Measurements from ENCODE around the gene SDF2L1. TPM values are rescaled to one million over a fixed set of nuclear protein-coding genes. Genes with fewer than 3 reads are reported as not detected.

Gene SDF2L1
- total and polyA plus RNA-seq, 2 donors from 2014 or later, result 56.1 to 79.6 TPM

- peak; percentile 89 to 93 (median 91) for DNase-seq
- H3K27ac ChIP-seq (ENCODE audit: low read depth in 2 of 2, low read length in 2 of 2), result no peak overlapping the region
- no peak overlapping the region for H3K9ac ChIP-seq (ENCODE audit: low read length in 3 of 3)
- no peaks in the 10 kb centered on the region for H3K9me3 ChIP-seq (ENCODE audit: control insufficient read depth in 2 of 3, insufficient read depth in 1 of 3, low read length in 3 of 3)
- no peak for FAIRE-seq
- no peaks in the 10 kb centered on the region for H3K27me3 ChIP-seq (ENCODE audit: control insufficient read depth, insufficient read depth, low read length)
- peaks cover 0 to 4% (median 0%) of the 10 kb centered on the region in 3 donors for H3K4me1 ChIP-seq (ENCODE audit: control insufficient read depth in 2 of 3, insufficient read depth in 2 of 3, low read depth in 1 of 3, low read length in 3 of 3)
- TF ChIP-seq CTCF (IDR thresholded peaks at IDR 0.05; ENCODE audit: borderline replicate concordance, extremely low read depth, insufficient read depth), result no peak
- intact Hi-C loops (cut with DNase I), result no loop called here
- H3K4me3 ChIP-seq (ENCODE audit: low read length in 3 of 3), result peak overlapping the region; percentile 42 to 56 (median 56)
- H3K36me3 ChIP-seq (ENCODE audit: control insufficient read depth in 2 of 3, insufficient read depth in 3 of 3, low read length in 3 of 3), result no peaks in the 10 kb centered on the region
Measured at GRCh38 chr22:21657360-21658032, 15.4 kb downstream of the SDF2L1 start.

GRCh38 chr22:21659864-21660525, 17.9 kb downstream of the SDF2L1 start:
- FAIRE-seq, result no peak
- DNase-seq, result no peak
- no peaks in the 10 kb centered on the region for H3K27me3 ChIP-seq (ENCODE audit: control insufficient read depth, insufficient read depth, low read length)
- no peaks in the 10 kb centered on the region for H3K36me3 ChIP-seq (ENCODE audit: control insufficient read depth in 2 of 3, insufficient read depth in 3 of 3, low read length in 3 of 3)
- no peak for TF ChIP-seq CTCF (IDR thresholded peaks at IDR 0.05; ENCODE audit: borderline replicate concordance, extremely low read depth, insufficient read depth)
- no peaks in the 10 kb centered on the region for H3K9me3 ChIP-seq (ENCODE audit: control insufficient read depth in 2 of 3, insufficient read depth in 1 of 3, low read length in 3 of 3)
- H3K4me3 ChIP-seq (ENCODE audit: low read length in 3 of 3), result no peak overlapping the region
- intact Hi-C loops (cut with DNase I), result no loop called here
- H3K4me1 ChIP-seq (ENCODE audit: control insufficient read depth in 2 of 3, insufficient read depth in 2 of 3, low read depth in 1 of 3, low read length in 3 of 3), result peaks cover 0 to 2% (median 0%) of the 10 kb centered on the region in 3 donors
- no peak overlapping the region for H3K9ac ChIP-seq (ENCODE audit: low read length in 3 of 3)
- H3K27ac ChIP-seq (ENCODE audit: low read depth in 2 of 2, low read length in 2 of 2), result no peak overlapping the region

- no peak overlapping the region for H3K9ac ChIP-seq (ENCODE audit: low read length in 3 of 3)
- H3K4me1 ChIP-seq (ENCODE audit: control insufficient read depth in 2 of 3, insufficient read depth in 2 of 3, low read depth in 1 of 3, low read length in 3 of 3), result peaks cover 0 to 2% (median 0%) of the 10 kb centered on the region in 3 donors
- intact Hi-C loops (cut with DNase I), result no loop called here
- no peak overlapping the region for H3K27ac ChIP-seq (ENCODE audit: low read depth in 2 of 2, low read length in 2 of 2)
- TF ChIP-seq CTCF (IDR thresholded peaks at IDR 0.05; ENCODE audit: borderline replicate concordance, extremely low read depth, insufficient read depth), result no peak
- H3K4me3 ChIP-seq (ENCODE audit: low read length in 3 of 3), result no peak overlapping the region
- no peaks in the 10 kb centered on the region for H3K9me3 ChIP-seq (ENCODE audit: control insufficient read depth in 2 of 3, insufficient read depth in 1 of 3, low read length in 3 of 3)
- H3K36me3 ChIP-seq (ENCODE audit: control insufficient read depth in 2 of 3, insufficient read depth in 3 of 3, low read length in 3 of 3), result no peaks in the 10 kb centered on the region
- no peaks in the 10 kb centered on the region for H3K27me3 ChIP-seq (ENCODE audit: control insufficient read depth, insufficient read depth, low read length)
- FAIRE-seq, result no peak
- no peak for DNase-seq
Measured at GRCh38 chr22:21660904-21661303, 18.8 kb downstream of the SDF2L1 start.
